GM12801 (cell line): Measurements from ENCODE around the gene PERCC1.

Experiments
- CTCF ChIP-seq: IDR thresholded peaks from one replicate; pipeline ENCODE4 v1.5.1; 2011; ENCODE audit warnings: control low read depth; ENCODE audit not compliant: insufficient read length; ENCODE audit errors: extremely low read depth

Gene PERCC1

GRCh38 chr16:1477033-1477432 is 46.2 kb downstream of the PERCC1 start:
- TF ChIP-seq CTCF: no peak

- TF ChIP-seq CTCF: no peak
Observed at GRCh38 chr16:1481906-1482835, 51.3 kb downstream of the PERCC1 start.
